CD4-positive, alpha-beta T cell treated with Interleukin-15 for 1 hour (primary cell): Measurements from ENCODE around the gene CAVIN3.

ENCODE experiments used
- DNase-seq: peaks from one replicate; pipeline ENCODE4 v3.0.0-alpha.2; 2020

The CAVIN3 gene, protein sequence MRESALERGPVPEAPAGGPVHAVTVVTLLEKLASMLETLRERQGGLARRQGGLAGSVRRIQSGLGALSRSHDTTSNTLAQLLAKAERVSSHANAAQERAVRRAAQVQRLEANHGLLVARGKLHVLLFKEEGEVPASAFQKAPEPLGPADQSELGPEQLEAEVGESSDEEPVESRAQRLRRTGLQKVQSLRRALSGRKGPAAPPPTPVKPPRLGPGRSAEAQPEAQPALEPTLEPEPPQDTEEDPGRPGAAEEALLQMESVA

DNA sequence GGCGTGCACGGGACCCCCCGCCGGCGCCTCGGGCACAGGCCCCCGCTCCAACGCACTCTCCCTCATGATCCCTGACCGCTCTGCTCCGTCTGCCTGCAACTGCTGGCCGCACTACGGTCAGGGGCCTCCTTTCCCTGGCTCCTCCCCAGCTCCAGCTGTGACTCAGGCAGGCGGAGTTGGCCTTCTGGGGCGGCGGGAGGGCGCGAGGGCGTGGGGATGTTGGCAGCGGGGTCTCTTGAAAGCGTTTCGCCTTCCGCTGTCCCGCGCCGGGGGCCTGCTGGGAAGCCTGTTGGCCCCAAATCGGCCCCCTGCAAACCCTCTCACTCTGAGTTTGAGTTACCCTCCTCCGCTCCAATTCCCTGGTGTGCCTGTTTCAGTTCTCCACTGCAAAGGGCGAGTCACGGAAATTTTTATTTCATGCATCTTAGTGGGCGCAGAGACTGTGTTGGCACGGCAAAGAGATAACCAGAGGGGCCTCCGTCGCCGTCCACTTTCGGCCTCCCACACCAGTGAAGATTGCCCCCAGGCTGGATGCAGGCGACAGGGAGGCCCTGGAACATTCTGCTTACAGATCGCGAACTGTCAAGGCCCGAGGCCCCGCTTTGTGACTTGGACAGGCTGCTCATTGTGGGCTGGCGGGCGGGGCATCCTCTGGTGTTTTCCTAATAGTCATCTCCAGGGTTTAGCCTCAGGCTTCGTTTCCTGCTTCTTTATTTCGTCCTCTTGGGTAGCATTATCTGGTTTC, at the start of gene CAVIN3:
CAVIN3 (minus strand) TSS at position 91 of the 745 bp plus-strand sequence; CDS start at position 66, 25 bp downstream.
- no peak for DNase-seq

DNA sequence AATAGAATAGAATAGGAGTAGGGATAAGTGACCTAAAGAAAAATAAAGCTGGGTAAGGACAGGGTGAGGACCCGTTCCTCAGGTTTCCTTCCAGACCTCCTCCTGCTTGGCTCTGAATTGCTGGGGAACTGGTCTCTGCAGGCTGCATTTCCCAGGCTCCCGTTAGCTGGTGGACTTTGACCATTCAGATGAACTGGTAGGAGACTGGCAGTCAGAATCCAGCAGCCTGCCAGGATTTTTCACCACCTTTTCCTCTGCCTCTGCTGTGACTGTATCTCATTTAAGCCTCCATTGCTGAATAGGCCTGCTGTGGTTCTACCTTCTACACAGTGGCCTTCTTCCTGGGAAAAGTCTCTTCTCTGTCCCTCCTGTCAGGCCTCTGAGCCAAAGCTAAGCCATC, 45.4 kb upstream of the CAVIN3 start:
- no peak for DNase-seq

DNA sequence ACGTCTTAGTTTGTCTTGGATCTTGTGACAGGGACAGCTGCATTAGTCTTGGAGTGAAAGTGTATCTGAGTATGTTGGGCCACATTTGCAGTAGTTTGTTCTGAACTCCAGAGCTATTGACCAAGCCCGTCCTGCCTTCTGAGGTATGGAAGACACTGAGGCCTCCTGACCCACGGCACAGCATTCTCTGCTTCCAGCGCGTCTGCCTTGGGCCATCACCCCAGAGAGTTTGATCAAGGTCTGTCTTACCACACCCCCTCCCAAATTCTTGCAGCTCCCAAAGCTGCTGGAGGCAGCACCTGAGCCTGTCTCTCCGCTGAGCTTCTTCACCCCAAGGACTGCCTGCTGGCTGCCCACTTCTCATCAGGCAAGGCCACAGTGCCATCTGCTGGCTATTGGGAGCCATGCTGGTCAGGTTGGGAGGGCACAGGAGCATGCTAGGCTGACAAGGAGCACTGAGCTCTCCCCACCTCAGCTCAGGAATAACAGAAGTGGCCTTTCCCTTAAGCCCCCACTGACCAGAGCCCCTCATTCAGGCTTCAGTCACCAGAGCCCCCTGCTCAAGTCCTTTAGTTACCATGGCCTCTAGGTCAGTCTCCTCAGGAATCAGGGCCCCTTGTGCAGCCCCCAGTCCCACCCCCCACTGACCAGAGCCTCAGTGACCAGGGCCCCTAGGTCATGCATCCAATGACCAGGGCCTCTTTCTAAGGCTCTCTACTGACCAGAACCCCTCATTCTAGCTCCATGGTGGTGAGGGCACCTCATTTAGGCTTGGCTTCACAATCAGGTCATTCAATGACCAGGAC, 42.8 kb upstream of the CAVIN3 start:
- DNase-seq, result peak; percentile 56

DNA sequence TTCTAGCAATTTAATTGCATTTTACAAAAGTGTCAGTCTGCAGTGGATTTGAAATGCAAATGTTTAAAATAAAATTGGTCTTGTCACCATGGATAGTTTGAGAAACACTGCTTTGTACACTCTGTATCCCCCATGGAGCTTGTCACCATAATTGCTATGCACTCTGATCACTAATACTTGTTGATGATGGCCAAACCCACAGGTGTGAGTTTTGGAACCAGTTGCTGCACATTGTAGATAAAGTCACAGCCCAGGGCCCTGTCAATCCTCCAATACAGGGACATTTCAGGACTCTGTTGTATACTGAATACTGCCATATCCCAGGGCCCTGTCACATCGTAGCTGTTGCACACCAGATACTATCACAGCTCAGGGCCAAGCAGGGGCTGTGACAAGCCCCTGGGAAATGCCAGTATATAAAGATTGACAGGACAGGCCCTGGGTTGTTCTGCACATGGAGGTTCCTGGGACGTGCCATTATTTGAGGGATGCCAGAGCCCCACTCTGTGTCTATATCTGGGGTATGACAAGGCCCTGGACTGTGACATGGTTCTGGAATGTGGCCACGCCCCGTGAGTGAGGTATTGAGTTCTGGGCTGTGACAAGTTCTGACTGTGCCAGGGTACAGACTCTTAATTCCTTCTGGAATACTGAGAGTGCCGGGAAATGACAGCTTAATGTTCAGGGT, 42.0 kb upstream of the CAVIN3 start:
- DNase-seq, result no peak

DNA sequence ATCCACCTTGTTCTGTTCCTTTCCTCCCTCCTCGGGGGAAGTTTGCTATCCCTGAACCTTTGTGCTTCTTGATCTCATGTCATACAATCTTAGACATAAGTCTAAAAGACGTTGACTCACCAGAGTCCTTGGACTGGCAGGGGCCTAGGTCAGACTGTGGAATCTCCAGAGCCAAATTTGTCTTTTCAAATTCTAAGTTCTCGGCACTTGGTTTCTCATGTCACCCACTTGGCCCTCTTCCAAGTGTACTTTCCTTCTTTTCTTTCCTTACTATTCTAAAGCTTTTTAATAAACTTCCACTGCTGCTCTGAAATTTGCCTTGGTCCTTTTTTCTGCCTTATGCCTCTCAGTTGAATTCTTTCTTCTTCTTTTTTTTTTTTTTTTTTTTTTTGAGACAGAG, 39.9 kb upstream of the CAVIN3 start:
- DNase-seq, result no peak

DNA sequence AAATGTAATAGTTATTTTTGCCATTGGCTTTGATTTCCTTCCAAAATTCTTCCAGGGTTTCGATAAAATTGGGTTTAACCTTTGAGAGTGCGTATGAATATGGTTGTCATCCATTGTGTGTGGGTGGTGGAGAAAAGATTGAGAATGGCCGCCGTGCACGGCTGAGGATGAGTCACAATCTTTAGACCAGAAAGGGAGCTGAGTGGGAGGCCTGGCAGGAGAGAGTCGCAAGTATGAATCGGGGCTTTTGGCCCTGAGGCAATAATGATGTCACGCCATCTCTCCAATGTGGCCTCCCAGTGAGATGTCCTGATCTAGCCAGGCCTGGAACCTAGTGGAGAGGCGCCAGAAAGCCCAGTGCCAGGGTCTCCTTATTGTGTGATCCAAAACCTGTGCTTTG, 36.9 kb upstream of the CAVIN3 start:
- no peak for DNase-seq

DNA sequence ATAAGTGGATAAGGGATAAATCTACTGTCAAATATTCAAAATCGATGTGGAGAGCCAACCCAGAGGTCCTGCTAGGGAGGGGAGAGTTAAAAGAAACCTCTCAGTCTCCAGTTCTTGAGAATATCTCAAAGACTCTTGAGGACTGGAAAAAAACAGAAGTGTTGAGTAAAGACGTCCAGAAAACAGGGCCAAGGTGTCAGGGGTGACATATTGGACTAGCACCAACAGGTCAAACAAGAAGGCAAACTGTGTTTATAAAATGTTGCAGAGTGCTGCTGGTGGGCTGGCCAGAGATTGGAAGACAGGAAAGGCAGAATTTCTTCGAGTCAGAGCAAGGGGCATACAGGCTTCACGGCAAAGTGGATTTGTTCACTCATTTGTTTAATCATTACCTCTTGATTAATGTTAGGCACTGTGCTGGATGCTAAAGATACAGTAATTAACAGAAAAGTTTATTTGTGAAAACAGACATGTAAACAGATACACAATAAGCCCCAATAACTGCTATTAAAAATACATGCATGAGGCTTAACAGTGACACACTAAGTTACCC, 36.3 kb upstream of the CAVIN3 start:
- no peak for DNase-seq

DNA sequence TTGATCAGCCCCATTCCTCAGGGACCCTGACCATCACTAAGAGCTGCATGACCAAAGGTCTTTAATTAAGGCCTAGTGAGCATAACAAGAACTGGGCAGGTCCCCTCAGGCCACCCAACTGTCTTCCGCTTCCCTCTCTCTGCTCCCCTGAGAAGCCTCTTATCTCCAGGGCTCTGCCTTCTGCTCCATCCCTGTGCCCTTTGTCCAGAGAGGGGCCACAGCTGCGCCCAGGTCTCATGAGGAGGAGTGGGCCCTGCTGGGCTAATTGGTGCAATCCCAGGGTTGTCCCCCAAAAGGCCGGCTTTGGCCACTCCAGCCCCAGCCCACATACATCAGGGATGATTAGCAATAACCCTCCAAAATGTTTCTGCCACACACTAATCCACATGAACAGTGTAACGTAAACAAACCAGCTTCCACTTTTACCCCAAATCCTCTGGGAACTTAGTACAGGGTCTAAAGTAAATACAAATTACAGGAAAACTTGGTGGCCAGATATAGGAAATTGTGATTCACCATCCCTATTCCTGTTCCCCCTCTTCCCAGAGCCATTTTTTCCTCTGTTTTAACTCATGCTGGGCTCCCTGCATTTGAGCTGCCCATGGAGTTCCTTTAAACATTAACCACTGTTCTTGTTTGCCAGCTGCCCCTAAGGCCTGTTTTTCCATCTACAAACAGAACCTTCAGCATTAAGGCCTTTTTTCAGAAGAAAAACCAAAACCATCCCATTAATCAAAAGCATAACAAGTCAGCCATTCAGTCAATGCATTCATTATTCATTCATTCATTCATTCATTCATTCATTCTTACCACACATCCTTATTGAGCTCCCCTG, 34.6 kb upstream of the CAVIN3 start:
- DNase-seq, result no peak

DNA sequence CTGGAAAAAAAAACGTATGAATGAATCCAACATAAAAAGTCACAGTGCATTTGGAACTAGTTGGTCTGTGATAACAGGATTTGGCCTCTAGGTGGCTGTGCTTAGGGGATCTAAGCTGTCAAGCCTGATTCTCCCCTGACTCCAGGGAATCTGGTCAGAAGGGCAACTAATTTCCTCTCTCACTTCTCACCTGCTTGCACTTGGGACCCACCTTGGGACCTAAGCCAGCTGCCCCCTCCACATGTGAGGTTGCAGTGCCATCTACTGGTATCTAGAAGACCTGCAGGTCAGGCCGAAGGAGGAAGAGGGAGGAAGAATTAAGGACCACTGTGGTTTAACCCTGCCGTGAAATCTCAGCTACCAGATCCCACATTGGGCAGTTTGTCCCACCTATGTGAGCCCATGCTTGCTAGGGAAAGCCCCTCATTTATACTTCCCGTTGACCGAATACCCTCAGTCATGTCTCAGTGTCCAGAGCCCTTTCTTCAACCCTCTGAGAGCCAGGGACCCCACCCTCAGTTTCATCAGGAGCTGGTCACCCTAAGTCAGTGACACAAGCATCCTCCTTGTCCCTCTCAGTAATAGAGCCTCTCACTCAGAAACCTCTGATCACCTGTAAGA, 33.2 kb upstream of the CAVIN3 start:
- peak; percentile 46 for DNase-seq

DNA sequence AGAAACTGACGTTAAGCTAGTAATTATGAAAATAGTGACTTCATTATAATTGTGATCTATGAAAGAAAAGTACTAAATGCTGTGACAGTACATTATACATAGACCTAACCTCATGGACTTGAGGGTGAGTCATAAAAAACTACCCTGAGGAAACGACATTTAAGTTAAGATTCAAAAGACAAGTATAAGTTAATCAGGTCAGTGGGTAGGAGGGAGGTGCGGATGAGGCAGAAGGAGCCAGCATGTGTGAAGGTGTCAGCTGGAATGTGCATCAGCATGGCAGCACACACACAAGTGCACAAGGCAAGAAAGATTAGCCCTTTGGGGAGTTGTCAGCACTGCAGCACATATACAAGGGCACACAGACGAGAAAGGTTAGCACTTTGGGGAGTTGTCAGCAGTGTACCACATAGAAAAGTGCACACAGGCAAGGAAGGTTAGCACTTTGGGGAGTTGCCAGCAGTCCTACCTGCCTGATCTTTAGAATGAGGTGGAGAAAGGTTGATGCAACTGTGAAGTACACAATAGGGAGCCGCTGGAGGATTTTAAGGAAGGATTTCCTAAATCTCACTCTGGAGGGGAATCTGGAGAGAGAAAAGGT, 31.6 kb upstream of the CAVIN3 start:
- no peak for DNase-seq

DNA sequence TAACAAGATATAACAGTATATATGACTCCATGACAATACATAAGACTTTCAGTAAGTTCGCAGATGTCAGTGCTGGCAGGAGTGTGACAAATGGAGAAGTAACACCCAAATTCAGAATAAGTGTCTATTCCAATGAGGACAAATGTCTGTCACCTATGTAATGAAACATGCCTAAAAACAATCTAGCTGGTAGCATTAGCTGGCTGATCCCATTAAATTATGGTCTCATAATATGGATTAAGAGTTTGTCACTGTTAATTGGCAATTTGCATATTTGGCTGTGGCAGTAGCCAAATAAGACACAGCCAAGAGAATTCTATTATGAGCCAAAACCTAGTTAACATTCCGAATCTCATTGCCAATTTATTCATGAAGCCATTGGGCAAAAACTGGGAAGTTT, 30.2 kb upstream of the CAVIN3 start:
- no peak for DNase-seq

DNA sequence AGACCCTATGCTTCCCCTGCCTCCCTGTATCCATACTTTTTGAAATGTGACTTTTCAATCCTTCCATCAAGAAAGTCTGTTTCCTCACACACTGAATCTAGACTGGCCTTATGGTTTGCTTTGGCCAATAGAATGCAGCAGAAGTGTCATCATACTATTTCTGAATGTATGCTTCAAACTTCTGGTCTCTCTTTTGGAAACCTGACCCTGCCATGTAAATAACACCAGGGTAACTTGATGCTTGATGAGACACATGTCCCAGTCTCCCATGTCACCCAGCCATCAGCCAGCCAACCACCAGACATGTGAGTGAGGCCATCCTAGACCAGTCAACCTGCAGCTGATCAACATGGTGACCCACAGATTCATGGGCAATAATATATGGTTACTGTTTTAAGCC, 29.7 kb upstream of the CAVIN3 start:
- DNase-seq, result no peak

DNA sequence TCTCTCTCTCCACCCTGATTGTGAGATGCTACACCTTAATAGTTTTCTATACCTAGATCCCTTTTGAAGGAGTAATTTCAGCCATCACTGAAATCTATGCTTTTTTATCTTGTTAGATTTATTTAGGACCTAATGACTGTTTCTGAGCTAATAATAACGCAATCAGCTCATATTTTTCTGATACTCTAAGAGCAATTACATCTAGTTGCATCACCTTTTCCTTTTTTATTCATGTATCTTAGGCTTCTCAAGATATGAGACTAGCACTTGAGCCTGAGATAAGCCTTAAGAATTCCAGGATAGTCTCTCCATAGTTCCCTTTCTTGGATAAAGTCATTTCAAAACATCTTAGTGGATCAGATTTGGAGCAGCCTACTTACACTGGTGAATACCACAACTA, 25.1 kb upstream of the CAVIN3 start:
- no peak for DNase-seq

DNA sequence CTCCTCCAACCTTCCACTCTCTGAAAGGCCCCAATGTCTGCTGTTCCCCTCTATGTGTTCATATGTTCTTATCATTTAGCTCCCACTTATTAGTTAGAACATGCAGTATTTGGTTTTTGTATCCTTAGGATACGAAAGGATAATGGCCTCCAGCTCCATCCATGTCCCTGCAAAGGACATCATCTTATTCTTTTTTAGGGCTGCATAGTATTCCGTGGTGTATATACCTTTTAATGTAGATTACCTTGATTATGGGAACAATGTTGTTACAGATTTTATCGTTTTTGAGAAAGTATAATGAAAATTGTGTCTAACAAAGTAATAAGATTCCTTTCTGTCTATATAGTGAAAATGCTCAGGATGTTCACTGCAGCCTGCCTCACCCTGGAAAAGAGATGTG, 16.0 kb upstream of the CAVIN3 start:
- no peak for DNase-seq

DNA sequence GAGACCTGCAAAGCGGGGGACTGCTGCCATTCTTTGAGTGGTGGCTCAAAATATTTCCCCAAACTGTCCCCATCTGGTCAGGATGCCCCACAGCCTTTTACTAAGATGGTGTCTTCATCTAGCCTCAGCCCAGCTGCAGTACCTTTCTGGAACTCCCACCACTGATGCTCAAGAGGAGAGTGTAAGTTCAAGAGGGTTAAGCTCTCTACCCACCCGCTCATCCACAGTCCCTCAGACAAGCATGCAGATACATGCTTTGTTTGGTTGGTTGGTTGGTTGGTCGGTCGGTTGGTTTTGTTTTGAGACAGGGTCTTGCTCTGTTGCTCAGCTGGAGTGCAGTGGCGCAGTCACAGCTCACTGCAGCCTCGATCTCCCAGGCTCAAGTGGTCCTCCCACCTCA, 14.5 kb upstream of the CAVIN3 start:
- DNase-seq, result no peak

DNA sequence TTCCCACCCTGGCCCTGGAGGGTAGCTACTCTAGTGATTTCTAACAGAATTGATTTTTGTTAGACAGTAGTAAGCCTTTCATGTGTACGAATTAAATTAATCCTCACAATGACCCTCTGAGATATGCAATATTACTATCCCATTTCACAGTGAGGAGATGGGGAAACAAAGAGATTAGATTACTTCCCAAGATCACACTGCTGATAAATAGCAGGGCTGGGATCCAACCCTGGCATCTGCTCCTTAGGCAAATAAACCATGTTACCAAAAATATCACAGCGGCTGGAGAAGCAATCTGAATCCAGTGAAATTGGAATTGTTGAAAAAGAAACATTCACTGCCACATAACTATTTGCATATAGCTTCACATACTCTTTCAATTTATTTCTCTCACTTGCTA, 12.8 kb upstream of the CAVIN3 start:
- DNase-seq, result no peak

DNA sequence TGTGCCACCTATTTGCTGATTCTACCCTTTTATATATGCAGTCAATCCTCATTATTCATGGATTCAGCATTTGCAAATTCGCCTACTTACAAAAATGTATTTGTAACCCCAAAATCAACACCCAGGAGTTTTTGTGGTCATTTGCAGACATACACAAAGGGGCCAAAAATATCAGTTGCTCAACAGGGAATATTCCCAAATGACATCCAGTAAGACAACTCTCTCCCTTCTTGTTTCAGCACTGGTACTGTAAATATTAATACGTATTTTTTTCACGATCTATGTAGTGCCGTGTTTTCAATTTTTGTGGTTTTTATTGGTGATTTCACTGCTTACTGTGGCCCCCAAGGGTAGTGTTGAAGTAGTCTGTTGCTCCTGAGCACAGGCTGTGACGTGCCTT, 11.8 kb upstream of the CAVIN3 start:
- DNase-seq, result no peak

DNA sequence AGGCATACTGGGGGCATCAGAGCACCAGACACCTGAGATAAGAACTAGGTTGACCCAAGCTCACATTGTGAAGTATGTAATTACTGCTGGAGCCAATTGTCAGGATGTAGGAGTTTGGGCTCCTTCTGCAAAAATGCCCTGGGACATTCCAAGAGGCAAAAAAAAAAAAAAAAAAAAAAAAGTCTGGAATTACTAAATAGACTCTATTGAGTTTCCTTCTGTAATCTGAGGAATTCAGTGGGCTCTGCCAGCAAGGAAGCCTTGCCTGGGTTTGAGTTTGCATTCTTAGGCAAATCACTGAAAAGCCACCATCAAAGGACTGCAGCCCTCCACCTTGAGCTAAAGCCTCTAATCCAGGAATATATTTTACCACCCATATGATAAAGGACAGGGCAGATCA, 8.0 kb upstream of the CAVIN3 start:
- no peak for DNase-seq

DNA sequence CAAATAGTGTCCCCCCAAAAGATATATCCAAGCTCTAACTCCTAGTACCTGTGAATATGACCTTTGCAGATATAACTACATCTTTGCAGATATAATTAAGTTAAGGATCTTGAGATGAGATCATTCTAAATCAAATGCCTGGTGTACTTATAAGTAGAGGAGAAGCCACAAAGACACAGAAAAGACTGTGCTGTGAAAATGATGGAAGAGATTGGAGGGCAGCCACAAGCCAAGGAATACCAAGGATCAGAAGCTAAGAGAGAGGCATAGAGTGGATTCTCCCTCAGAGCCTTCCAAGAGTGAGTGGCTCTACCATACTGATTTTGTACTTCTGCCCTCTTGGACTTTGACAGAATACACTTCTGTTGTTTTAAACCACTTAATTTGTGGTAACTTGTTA, 7.5 kb upstream of the CAVIN3 start:
- no peak for DNase-seq

DNA sequence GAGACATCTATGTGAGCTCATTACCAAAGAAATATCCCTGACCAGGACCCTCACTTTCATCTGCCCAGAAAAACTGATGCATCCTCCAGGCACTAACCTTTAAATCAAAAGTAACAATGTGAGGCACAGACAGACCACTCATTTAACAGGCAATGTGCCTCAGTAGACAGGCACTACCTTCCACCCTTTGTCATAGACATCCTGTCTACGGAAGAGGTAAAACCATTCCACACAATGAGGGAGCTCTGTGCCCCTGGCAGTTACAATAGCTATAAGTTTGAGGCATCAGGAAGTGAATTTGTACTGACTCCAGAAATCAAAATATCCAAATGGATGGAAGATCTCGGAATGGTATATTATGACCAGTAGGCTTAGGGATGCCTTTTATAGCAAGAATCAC, 6.7 kb upstream of the CAVIN3 start:
- DNase-seq, result no peak

DNA sequence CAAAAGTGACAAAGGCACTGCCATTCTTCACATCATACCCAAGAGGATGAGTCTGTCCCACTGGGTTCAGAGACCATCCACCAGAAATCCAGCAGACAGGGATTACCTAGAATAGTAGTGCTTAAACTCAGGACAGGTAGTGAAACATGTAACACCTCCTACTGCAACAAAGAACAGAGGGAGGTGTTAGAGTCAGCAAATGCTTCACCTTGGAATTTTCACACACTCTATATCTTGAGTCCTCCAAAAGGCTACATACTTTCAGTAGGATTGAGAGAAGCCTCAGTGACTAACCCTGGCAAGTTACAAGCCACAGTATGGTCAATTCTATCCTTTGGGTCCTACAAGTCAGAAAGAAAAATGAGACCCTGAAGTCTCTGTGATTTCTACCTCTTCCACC, 6.0 kb upstream of the CAVIN3 start:
- no peak for DNase-seq
